Uterus (tissue), 2 donors: ENCODE data around the gene CCDC170.

Experiments used
- POLR2A ChIP-seq, 2 donors: fragments of 450-650 bp; IDR thresholded peaks; one replicate each; pipeline ENCODE4 v1.6.1; 2016; ENCODE audit warnings: antibody characterized with exemption in 2 of 2, mild to moderate bottlenecking in 1 of 2, moderate library complexity in 1 of 2
- TF ChIP-seq, protein P1 (sequence below), 4 experiments: fragments of 200-600 bp in 2 of 4; fragments of 450-650 bp in 2 of 4; sonication (generic) in 2 of 4; IDR thresholded peaks; one replicate each; pipeline ENCODE4 v1.5.1; 2016 to 2019; ENCODE audit warnings: antibody characterized with exemption in 4 of 4, mild to moderate bottlenecking in 2 of 4, moderate library complexity in 1 of 4

DNA sequence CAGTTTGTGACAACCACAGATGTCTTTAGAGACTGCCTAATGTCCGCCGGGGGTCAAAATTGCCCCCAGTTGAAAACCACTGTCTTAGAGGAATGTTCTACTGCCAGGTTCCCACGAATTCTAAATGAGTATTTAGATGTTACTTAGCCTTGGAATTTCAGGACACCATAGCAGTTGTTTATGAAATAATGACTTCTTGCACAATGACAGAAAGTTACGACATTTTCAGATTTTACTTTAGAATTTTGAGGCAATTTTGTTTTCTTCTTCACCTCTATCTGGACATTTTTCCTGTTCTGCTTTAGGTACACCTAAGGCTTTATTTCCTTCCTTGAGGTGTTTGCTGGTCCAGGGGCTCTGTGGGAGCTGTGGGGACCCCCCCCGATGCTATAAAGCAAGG, 83.4 kb downstream of the CCDC170 start:
- TF ChIP-seq, protein P1, sequence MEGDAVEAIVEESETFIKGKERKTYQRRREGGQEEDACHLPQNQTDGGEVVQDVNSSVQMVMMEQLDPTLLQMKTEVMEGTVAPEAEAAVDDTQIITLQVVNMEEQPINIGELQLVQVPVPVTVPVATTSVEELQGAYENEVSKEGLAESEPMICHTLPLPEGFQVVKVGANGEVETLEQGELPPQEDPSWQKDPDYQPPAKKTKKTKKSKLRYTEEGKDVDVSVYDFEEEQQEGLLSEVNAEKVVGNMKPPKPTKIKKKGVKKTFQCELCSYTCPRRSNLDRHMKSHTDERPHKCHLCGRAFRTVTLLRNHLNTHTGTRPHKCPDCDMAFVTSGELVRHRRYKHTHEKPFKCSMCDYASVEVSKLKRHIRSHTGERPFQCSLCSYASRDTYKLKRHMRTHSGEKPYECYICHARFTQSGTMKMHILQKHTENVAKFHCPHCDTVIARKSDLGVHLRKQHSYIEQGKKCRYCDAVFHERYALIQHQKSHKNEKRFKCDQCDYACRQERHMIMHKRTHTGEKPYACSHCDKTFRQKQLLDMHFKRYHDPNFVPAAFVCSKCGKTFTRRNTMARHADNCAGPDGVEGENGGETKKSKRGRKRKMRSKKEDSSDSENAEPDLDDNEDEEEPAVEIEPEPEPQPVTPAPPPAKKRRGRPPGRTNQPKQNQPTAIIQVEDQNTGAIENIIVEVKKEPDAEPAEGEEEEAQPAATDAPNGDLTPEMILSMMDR (IDR thresholded peaks at IDR 0.05): no peak
- TF ChIP-seq POLR2A (IDR thresholded peaks at IDR 0.05): no peak
